GM12892 (cell line): ENCODE results near the gene TRMT1.

Source experiments
- POLR2A ChIP-seq: IDR thresholded peaks from 2 replicates; pipeline ENCODE4 v1.6.1; 2011; ENCODE audit warnings: low read depth, low read length, control low read depth
- POLR2AphosphoS5 ChIP-seq: IDR thresholded peaks from 2 replicates; pipeline ENCODE4 v1.6.1; 2011; ENCODE audit warnings: low read depth, low read length, control low read depth

DNA sequence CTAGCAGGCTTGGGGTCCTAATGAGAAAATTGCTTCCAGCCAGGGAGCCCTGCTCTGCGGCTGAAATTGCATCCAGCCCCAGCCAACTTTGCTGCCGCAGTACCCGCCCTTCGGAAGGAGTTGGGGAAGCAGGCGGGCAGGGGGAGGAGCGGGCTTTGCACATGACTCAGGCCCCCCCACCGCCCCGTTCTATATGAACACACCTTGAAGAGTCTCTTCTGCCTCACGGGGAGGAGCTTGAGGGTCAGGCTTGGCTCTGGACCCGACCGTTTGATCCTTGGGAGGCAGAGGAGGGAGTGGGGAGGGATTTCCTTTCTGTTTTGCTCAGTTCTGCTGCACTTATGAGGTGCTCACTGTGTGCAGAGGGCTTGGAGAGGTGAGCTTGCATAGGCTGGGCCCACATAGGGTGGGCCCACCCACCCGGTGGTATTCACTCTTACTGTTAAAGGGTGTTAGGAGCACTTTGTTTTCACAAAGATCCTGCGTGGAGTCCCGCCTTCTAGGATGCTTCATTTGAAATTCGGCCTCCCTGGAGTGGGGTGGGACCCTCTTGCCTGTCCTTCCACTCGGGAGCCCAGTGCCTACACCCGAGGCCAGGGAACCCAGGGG, 60.4 kb downstream of the TRMT1 start:
- TF ChIP-seq POLR2A: no peak
- TF ChIP-seq POLR2AphosphoS5: no peak
